Endothelial cell of umbilical vein (primary cell): Measurements from ENCODE around the gene SLC11A2. TPM values are rescaled to one million over a fixed set of nuclear protein-coding genes. Genes with fewer than 3 reads are reported as not detected.

Source experiments
- BruUV-seq: library from RNA; stranded (reverse); fragments of 400-500 nt; replicated peaks from 2 replicates; lab custom pipeline; 2021; lab: Mats Ljungman, UMichigan
- CTCF ChIA-PET: fragments of 300-600, 350-600 bp; sonication (Branson Sonifier 250); formaldehyde crosslinking; loops from one replicate; lab custom pipeline; 2021; ENCODE audit warnings: antibody characterized with exemption, inconsistent platforms; lab: Charles Lee
- POLR2A ChIA-PET: fragments of 300-600, 350-600 bp; sonication (Branson Sonifier 250); formaldehyde crosslinking; loops from one replicate; lab custom pipeline; 2021; ENCODE audit warnings: antibody characterized with exemption, inconsistent platforms; lab: Charles Lee
- DNase-seq: peaks from one replicate; pipeline ENCODE4 v3.0.0-alpha.2; 2011; ENCODE audit warnings: low read depth, low spot score
- FAIRE-seq: peaks from 2 replicates; lab custom pipeline; 2011; peaks lifted over from hg19 to GRCh38; lab: Jason Lieb, UNC
- H2AFZ ChIP-seq: 2 replicates; pipeline ENCODE4 v1.6.0; 2012; ENCODE audit warnings: low read depth, low read length, control low read depth, inconsistent platforms
- H3K27ac ChIP-seq: 2 replicates; pipeline ENCODE4 v1.5.1; 2011; ENCODE audit warnings: low read depth, mild to moderate bottlenecking, control low read depth, low read length, moderate library complexity; ENCODE audit not compliant: insufficient read depth
- H3K27me3 ChIP-seq, 2 experiments: 2 replicates each; pipeline versions ENCODE4 v1.6.0 to v1.6.1; 2011; ENCODE audit warnings: low read length in 2 of 2, mixed read lengths in 1 of 2; ENCODE audit not compliant: control insufficient read depth in 2 of 2, insufficient read depth in 2 of 2
- H3K36me3 ChIP-seq, 2 experiments: 2 replicates in 1 of 2; 3 replicates in 1 of 2; pipeline ENCODE4 v1.5.1; 2011; ENCODE audit warnings: low read length in 2 of 2, mild to moderate bottlenecking in 1 of 2, moderate library complexity in 1 of 2; ENCODE audit not compliant: control insufficient read depth in 2 of 2, insufficient read depth in 2 of 2; ENCODE audit errors: extremely low read depth in 1 of 2
- H3K4me1 ChIP-seq: 3 replicates; pipeline ENCODE4 v1.5.1; 2011; ENCODE audit warnings: mild to moderate bottlenecking, low read length; ENCODE audit not compliant: control insufficient read depth, insufficient read depth; ENCODE audit errors: extremely low read depth
- H3K4me2 ChIP-seq: 2 replicates; pipeline ENCODE4 v1.6.1; 2011; ENCODE audit warnings: low read length, control low read depth, mixed read lengths; ENCODE audit not compliant: insufficient read depth
- H3K4me3 ChIP-seq, 3 experiments: fragments of 200-600 bp in 1 of 3; sonication (generic), shearing (Covaris generic) in 1 of 3; replicated peaks in 1 of 3; 2 replicates each; pipeline ENCODE4 v1.5.1; 2011 to 2016; ENCODE audit warnings: control low read depth in 3 of 3, low read length in 3 of 3, mild to moderate bottlenecking in 2 of 3, inconsistent platforms in 1 of 3, low read depth in 1 of 3, moderate library complexity in 1 of 3; ENCODE audit not compliant: insufficient read depth in 1 of 3
- H3K79me2 ChIP-seq: 2 replicates; pipeline ENCODE4 v1.6.0; 2012; ENCODE audit warnings: low read length, inconsistent platforms; ENCODE audit not compliant: control insufficient read depth, insufficient read depth
- H3K9ac ChIP-seq: replicated peaks from 2 replicates; pipeline ENCODE3; 2011; ENCODE audit warnings: low read length, control low read depth; ENCODE audit not compliant: insufficient read depth; ENCODE audit errors: extremely low read depth
- H3K9me1 ChIP-seq: replicated peaks from 3 replicates; pipeline ENCODE4 v1.6.0; 2011; ENCODE audit warnings: mild to moderate bottlenecking, low read length; ENCODE audit not compliant: control insufficient read depth, insufficient read depth; ENCODE audit errors: extremely low read depth
- H3K9me3 ChIP-seq: replicated peaks from 2 replicates; pipeline ENCODE4 v1.5.1; 2012; ENCODE audit warnings: low read length, inconsistent platforms; ENCODE audit not compliant: control insufficient read depth, insufficient read depth
- H4K20me1 ChIP-seq: replicated peaks from 2 replicates; pipeline ENCODE3; 2011; ENCODE audit warnings: mild to moderate bottlenecking, low read length; ENCODE audit not compliant: control insufficient read depth, insufficient read depth; ENCODE audit errors: extremely low read depth
- FOS ChIP-seq: IDR thresholded peaks from 2 replicates; pipeline ENCODE4 v1.6.1; 2011; ENCODE audit warnings: mild to moderate bottlenecking, low read length, moderate library complexity, borderline replicate concordance; ENCODE audit not compliant: insufficient read depth
- GATA2 ChIP-seq: IDR thresholded peaks from 2 replicates; pipeline ENCODE4 v1.7.0; 2011; ENCODE audit warnings: low read depth, mild to moderate bottlenecking, moderate library complexity, mixed read lengths, low read length; ENCODE audit not compliant: insufficient read length, insufficient read depth
- JUN ChIP-seq: IDR thresholded peaks from 2 replicates; pipeline ENCODE4 v1.6.1; 2011; ENCODE audit warnings: borderline replicate concordance, low read depth; ENCODE audit not compliant: insufficient read length, insufficient read depth
- MYC ChIP-seq: IDR thresholded peaks from one replicate; pipeline ENCODE4 v1.6.1; 2011; ENCODE audit warnings: mild to moderate bottlenecking, low read depth, low read length
- POLR2AphosphoS5 ChIP-seq: IDR thresholded peaks from 2 replicates; pipeline ENCODE4 v1.6.1; 2012; ENCODE audit warnings: low read depth, mild to moderate bottlenecking, control low read depth, low read length, moderate library complexity; ENCODE audit not compliant: insufficient read depth
- dilution Hi-C: fragments of 300-500 bp; cut with MboI; formaldehyde crosslinking; loops from one replicate; pipeline ENCODE4 v1.15.0; 2019; ENCODE audit warnings: low sequenced_read_pairs; ENCODE audit not compliant: extremely low pct_ligation_motif_present
- intact Hi-C: fragments of 100-400 bp; cut with micrococcal nuclease; formaldehyde crosslinking; loops from one replicate; pipeline ENCODE4 v1.10.0; 2022
- polyA plus RNA-seq, 4 experiments: library from polyadenylated mRNA; depleted of rRNA in 3 of 4; stranded (reverse) in 3 of 4; unstranded in 1 of 4; fragments of >200 nt; gene quantifications; 2 replicates each; pipeline versions ENCODE4 v1.2.1 to v1.2.3, GENCODE V29; 2011 to 2012; ENCODE audit warnings: missing spikeins in 1 of 4
- total RNA-seq: library from RNA; stranded (reverse); gene quantifications from 2 replicates; pipeline ENCODE4 v1.2.3, GENCODE V29; 2021
- TF ChIP-seq, protein P1 (sequence below), 2 donors: IDR thresholded peaks; 1 replicate in 1 of 2; 2 replicates in 1 of 2; pipeline ENCODE4 v1.5.1; 2011; ENCODE audit warnings: low read length in 2 of 2, mild to moderate bottlenecking in 2 of 2, moderate library complexity in 2 of 2, control low read depth in 1 of 2, inconsistent platforms in 1 of 2, low read depth in 1 of 2; ENCODE audit not compliant: insufficient read depth in 1 of 2; ENCODE audit errors: extremely low read depth in 1 of 2

Gene SLC11A2
- total and polyA plus RNA-seq, 2 donors (not counting 3 experiments of a cell fraction or from before 2014, with no cell fraction given) = 47.5 to 56.4 TPM

GRCh38 chr12:51028813-51029150 is 2.6 kb upstream of the SLC11A2 start:
- Histone ChIP-seq H4K20me1 (no peaks in the 10 kb centered on the region), H3K79me2 (peaks cover 20% of the 10 kb centered on the region), H3K4me3 (no peak overlapping the region), H3K4me1 (peaks cover 16% of the 10 kb centered on the region), H3K36me3 (no peaks in the 10 kb centered on the region), H3K4me2 (no peak overlapping the region), H3K27me3 (peaks cover 5 to 7% of the 10 kb centered on the region in 2 experiments), H2AFZ (no peak overlapping the region), H3K9me1 (no peaks in the 10 kb centered on the region), H3K9me3 (no peaks in the 10 kb centered on the region), H3K27ac (no peak overlapping the region), H3K9ac (no peak overlapping the region)
- POLR2A ChIA-PET = no interaction called here
- TF ChIP-seq GATA2 (no peak), FOS (no peak), POLR2AphosphoS5 (no peak), MYC (no peak), JUN (no peak)
- dilution Hi-C loops (no loop called here), intact Hi-C loops (loop anchor here (1.0 to 5.0 kb wide), 2 partner anchors 41 to 203 kb away; no protein-coding TSS in a partner anchor)
- CTCF ChIA-PET = interaction anchor here (0.5 to 2.5 kb wide), 9 partner anchors 15 to 395 kb away, joined by 3 to 32 read pairs (median 4); partner anchors contain the start of gene TMPRSS12
- no TSS peak for BruUV-seq
- DNase-seq (no peak), FAIRE-seq (no peak)

- Histone ChIP-seq H4K20me1 (no peaks in the 10 kb centered on the region), H2AFZ (no peak overlapping the region), H3K4me2 (no peak overlapping the region), H3K27me3 (peaks cover 5 to 7% of the 10 kb centered on the region in 2 experiments), H3K9me3 (no peaks in the 10 kb centered on the region), H3K79me2 (peaks cover 25% of the 10 kb centered on the region), H3K36me3 (no peaks in the 10 kb centered on the region), H3K4me3 (no peak overlapping the region), H3K9me1 (no peaks in the 10 kb centered on the region), H3K4me1 (peaks cover 17% of the 10 kb centered on the region), H3K27ac (no peak overlapping the region), H3K9ac (no peak overlapping the region)
- TF ChIP-seq, protein P1, sequence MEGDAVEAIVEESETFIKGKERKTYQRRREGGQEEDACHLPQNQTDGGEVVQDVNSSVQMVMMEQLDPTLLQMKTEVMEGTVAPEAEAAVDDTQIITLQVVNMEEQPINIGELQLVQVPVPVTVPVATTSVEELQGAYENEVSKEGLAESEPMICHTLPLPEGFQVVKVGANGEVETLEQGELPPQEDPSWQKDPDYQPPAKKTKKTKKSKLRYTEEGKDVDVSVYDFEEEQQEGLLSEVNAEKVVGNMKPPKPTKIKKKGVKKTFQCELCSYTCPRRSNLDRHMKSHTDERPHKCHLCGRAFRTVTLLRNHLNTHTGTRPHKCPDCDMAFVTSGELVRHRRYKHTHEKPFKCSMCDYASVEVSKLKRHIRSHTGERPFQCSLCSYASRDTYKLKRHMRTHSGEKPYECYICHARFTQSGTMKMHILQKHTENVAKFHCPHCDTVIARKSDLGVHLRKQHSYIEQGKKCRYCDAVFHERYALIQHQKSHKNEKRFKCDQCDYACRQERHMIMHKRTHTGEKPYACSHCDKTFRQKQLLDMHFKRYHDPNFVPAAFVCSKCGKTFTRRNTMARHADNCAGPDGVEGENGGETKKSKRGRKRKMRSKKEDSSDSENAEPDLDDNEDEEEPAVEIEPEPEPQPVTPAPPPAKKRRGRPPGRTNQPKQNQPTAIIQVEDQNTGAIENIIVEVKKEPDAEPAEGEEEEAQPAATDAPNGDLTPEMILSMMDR (IDR thresholded peaks at IDR 0.05; ENCODE audit: extremely low read depth in 1 of 2, insufficient read depth in 1 of 2, low read depth in 1 of 2, low read length in 2 of 2) = peak in 1 of 2 donors; percentile 32
- TF ChIP-seq JUN = no peak
- no peak for TF ChIP-seq MYC
- no TSS peak for BruUV-seq
- FAIRE-seq (no peak), DNase-seq (peak; percentile 27)
- dilution Hi-C loops = no loop called here
- ChIA-PET POLR2A (no interaction called here), CTCF (interaction anchor here (0.6 to 3.4 kb wide), 13 partner anchors 19 to 313 kb away, joined by 3 to 32 read pairs (median 4); partner anchors contain the start of gene TMPRSS12)
- intact Hi-C loops = loop anchor here (1.0 to 5.0 kb wide), 2 partner anchors 41 to 203 kb away; no protein-coding TSS in a partner anchor
Measured at GRCh38 chr12:51028126-51028812, 2.1 kb upstream of the SLC11A2 start.
